Fibroblast of skin of scalp (primary cell): ENCODE results near the gene LPCAT1.
"Not testable (repeated sequence)": the region's sequence is repeated elsewhere in the genome, so short reads cannot be mapped to it uniquely, and the experiment has no call there.

Source experiments
- DNase-seq: peaks from one replicate; pipeline ENCODE4 v3.0.0-alpha.2; 2013

Gene LPCAT1

DNA sequence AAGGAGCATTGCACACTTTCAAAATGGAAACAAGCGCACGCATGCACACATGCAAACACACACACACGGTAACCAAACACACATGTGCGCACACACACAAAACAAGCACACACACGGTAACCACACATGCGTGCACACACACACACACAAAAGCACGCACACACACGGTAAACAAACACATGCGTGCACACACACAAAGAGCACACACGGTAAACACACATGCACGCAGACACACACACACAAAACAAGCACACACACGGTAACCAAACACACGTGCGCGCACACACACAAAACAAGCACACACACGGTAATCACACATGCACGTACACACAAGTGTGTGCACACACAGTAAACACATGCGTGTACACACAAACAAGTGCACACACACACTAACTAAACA, 59.2 kb downstream of the LPCAT1 start:
- DNase-seq: no peak

DNA sequence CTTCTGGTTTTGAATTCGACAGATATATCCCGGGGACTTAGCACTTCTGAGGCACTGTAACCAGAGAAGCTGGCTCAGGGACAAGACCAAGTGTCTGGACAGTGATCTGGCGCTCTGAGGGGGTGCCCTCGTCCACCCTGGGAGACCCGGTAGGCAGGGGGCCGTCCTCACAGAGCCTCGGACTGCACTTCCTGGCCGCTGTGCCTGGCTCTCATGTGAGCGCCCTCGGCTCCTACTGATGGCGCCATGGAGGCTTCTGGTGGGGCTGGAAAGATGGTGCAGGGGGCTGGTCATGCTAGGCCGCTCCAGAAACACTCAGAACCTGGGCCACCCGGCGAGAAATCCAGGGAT, 59.7 kb downstream of the LPCAT1 start:
- no peak for DNase-seq

DNA sequence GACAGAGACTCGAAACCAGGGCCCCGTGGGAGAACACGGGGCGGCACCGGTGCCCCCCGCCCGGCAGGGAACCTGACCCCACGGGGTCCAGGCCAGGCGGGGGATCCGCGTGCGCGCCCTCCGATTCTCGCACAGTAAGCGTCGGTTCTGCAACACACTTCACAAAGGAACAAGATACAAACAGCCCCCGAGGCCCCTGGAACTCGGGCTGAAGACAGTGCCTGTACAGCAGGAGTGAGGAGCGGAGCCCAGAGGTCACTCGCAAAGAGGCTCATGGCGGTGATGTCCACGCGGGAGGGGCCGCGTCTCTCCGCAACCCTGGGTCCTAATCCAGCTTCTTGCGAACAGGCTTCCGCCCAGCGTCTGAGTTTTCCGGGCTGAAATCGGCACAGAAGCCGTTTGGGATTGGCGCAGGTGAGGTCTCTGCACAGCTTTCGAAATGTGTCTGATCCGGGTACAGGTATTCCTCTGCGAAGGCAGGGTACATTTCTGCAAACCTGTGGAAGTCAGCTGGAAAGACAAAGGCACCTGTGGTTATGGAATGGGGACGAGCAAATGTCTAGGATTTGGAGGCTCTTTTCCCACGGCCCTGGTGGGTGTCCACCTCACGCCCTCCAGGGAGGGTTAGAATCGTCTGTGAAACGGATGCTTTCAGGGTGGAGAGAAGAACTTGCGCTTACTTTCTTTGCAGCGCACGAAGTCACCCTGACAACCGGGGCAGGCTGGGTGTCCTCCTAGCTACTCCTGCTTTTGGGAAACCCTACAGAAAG, 60.2 kb downstream of the LPCAT1 start:
- DNase-seq: no peak

DNA sequence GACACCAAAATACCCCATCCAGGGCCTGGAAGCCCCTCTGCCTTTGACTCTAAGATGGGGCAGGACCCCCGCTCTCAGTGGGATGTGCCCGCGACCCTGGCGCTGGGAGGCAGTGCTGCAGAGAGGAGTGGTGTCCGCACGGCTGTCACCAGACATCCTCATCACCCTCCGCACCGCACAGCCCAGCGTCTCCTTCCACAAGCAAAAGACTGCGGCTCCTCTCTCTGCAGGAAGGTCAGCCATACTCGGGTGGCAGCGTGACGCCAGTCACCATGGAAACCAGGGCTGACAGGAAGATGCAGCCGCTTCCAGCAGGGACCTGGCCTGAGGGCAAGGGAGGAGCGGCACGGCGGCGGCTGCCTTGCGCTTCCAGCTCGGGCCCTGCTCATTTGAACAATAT, 61.4 kb downstream of the LPCAT1 start:
- no peak for DNase-seq

DNA sequence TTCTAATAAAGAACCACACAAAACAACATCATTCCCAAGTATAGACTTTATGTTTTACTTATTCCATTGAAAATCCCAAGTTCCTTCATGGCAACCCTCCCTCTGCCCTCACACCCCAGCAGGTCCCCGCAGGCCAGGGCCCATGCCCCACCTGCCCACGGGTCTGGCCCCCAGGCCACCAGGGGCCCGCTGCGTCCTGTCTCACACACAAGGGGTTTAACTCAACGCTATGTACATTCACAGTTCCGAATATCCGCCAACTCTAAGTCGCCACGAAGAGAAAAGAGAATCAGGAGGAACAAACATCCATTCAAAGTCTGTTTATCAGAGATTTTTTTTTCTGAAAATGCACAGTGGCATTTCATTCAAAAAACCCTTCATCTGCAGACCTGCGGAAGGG, 62.4 kb downstream of the LPCAT1 start:
- DNase-seq: no peak

DNA sequence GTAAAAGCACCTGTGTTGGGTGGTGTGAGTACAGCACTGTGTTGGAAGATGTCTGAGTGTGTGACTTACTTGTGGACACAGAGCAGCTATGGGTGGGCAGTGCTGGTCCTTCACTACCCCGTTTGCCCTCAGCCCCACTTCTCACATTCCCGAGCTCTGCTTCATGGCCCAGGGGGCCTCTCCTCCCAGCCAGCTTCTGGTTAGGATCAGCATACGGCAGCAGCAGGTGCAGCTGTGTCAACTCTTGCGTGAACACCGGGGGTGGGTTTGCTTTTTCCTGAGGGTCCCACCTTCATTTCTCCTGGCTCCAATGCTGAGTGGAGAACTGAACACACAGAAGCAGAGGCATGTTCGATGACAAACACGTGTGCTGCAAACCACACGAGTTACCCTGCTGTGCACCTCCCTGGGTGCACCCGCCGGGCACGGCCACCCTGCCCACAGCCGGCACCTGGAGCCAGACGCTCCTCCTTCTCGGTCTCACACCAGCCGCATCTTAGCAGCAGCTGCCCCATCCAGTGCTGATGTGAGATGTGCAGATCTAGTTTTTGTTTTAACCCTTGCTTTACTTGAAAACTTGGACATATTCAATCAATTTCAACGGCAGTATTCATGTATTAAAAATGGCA, 63.6 kb downstream of the LPCAT1 start:
- DNase-seq: no peak

DNA sequence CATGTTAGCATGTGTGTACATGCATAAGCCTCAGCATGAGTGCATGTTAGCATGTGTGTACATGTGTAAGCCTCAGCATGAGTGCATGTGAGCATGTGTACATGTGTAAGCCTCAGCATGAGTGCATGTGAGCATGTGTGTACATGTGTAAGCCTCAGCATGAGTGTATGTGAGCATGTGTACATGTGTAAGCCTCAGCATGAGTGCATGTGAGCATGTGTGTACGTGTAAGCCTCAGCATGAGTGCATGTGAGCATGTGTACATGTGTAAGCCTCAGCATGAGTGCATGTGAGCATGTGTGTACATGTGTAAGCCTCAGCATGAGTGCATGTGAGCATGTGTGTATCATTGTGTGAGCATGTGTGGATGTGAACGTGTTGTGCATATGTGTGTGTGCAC, 64.3 kb downstream of the LPCAT1 start:
- DNase-seq: not testable (repeated sequence)

DNA sequence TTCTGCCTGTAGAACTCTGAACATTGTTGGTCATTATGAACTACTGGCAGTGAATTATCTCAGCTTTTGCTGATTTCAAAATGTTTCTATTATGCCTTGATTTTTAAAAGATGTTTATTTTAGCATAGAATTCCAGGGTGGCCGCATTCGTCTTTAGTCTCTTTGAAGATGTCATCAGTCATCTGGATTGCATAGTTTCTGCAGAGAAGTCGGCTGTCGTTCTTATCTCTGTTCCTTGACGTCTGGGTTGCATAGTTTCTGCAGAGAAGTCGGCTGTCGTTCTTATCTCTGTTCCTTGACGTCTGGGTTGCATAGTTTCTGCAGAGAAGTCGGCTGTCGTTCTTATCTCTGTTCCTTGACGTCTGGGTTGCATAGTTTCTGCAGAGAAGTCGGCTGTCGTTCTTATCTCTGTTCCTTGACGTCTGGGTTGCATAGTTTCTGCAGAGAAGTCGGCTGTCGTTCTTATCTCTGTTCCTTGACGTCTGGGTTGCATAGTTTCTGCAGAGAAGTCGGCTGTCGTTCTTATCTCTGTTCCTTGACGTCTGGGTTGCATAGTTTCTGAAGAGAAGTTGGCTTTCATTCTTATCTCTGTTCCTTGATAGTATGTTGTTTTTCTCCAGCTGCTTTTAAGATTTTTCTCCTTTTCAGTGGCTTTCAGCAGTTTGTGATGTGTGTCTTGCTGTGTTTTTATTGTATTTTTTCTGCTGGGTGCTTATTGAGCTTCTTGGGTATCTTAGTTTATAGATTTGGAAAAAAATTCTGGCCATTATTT, 67.5 kb downstream of the LPCAT1 start:
- not testable (repeated sequence) for DNase-seq

DNA sequence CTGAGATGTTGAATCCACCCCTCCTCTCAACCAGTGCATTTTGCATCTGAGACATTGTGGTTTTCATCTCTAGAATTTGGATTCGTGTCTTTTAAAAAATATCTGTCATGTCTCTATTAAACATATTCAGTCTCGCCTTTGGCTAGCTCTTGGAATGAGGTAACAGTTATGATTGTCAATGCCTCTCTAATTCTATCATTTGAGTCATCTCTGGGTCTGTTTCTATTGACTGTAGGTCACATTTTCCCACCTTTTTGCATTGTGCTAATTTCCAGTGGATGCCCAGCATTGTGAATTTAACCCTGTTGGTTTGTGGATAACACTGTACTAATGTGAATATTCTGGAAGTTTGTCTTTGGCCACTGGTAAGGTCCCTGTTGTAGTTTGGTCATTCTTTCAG, 70.1 kb downstream of the LPCAT1 start:
- DNase-seq: no peak

DNA sequence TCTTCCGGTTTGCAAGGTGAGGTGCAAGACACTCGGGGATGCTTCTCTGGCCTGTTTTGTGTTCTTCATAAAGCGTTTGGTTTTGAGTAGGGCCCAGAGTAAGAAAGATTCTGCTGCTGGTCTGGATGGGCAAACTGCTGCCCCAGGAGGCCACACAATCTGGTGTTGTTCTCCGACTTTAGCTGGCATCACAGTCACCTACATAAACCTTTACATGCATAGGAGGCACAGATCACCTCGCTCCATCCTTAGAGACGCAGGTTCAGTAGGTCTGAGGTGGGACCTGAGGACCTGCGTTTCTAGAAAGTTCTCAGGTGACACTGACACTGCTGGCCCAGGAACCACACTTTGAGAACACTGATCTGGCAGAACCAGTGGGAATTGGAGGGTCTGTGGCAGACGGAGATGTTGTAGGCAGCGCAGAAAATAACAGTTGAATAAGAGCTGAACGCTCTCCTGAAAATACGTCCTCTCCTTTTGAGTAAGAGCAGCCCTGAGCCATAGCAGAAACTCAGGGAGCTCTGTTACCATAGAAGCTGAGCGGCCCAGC, 74.6 kb downstream of the LPCAT1 start:
- no peak for DNase-seq

DNA sequence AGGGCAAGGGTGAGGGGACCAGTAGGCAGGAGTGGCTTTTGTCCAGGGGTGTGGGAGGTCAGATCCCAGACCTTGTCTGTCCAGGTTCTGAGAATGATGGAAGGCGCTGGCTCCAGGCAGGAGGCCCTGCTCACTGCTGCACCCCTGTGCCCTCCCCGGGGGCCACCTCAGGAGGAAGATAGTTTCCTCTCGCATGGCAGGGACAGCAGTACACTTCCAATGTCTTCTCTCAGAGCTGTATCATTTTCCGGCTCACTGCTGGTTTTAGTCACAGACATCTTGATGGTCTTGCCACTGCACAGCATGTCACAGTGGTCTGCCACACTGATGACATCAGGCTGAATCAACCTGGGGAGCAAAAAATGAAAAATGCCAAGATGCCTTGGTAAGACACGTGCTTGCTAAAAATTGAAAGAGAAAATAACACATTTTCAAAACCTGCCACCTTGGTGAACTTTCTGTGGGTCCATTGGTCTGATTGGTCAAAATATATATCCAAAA, 75.2 kb downstream of the LPCAT1 start:
- DNase-seq: no peak

DNA sequence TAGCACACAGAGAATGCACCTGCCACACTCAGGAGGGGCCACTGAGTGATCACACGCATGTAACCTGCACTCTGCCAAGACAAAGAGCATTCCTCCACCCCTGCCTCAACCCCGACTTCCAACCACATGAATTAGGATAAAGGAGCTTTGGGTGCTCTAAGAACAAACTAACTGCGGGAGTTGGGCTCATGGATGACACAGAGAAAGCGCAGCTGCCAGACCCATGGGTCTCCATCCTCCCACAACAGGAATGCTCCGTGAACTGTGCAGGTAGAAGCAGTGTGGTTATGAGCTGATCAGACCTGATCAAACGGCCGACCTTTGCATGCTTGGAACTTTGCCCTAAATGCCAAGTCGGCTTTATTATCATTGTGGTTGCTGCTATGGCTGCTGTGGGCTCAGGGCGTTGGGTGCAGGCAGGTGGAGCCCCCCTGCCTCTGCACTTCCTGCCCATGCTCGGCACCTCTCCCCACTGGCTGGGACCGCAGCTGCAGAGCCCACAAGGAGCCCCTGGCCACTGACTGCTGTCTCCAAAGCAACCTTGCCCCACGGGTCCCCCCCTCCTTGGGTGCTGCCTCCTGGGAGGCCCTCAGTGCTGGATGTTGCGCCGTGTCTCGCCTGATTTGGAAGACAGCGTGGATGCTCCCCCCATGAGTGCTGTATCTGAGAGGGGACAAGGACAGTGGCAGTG, 75.9 kb downstream of the LPCAT1 start:
- DNase-seq: no peak

DNA sequence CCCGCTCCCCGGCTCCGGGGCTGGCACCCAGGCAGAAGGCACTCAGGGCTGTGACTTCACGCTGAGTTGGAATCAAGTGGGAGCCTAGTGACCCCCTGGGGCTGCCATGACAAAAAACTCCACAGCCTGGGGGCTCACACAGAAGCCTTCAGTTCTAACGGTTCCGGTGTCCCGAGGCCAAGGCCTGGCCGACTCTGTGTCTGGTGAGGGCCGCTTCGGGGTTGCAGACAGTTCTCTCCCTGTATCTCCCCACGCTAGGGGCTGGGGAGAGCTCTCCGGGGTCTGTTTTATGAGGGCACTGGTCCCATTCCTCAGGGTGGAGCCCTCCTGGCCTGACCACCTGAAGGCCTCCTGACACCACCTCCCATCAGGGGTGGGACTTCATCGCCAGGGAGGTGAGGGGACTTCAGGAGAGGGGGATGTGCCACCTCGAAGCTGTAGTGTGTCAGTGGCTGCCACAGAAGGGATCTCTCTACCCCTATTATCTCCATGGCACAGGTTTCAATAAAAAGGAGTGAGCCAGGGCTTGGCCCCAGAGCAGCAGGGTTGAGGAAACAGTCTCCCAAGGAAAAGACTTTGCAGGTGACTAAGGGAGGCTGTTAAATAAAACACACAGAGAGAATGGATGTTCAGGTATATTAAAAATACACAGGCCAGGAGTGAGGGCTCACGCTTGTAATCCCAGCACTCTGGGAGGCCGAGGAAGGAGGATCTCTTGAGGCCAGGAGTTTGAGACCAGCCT, 77.0 kb downstream of the LPCAT1 start:
- DNase-seq: no peak

DNA sequence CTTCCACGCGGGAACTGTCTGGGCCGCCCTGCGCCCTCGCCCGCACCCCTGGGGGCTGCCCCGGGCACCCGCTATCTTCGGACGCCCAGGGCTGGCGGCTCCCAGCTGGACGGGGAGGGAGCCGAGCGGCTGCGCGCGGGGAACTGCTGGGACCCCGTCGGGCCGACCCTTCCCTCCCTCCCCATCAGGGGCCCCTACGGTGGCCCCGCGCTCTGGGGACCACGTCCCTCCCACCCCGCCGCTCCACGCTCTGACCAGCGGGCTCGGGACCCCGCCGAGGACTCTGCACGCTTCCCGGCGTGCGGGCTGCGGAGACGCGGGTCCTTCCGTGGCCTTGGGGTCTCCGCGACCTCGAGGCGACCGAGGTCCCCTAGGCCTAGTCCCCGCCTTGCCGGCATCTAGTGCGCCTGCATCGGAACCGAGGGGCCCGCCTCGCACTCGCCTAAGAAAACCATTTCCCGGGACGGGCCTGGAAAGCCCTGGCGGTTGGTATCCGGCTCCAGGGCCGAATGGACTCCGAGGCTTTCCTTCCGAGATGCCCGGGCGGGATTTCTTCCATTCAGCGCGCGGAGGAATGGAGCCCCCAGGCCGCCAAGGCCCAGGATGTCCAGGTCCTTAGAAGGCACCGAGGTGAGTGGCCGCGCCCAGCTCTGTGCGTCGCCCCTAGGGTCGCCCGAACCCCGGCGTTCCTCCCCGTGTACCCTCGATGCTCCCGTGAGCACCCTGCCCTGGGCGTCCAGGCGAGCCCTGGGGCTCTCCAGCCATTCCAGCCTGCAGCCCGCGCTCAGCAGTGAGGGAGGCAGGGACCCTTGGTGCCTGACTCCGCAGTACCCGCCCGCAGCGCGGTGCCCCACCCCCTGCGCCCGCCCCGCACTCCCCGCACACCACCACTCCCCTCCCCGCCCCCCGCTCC, 77.8 kb downstream of the LPCAT1 start:
- no peak for DNase-seq

DNA sequence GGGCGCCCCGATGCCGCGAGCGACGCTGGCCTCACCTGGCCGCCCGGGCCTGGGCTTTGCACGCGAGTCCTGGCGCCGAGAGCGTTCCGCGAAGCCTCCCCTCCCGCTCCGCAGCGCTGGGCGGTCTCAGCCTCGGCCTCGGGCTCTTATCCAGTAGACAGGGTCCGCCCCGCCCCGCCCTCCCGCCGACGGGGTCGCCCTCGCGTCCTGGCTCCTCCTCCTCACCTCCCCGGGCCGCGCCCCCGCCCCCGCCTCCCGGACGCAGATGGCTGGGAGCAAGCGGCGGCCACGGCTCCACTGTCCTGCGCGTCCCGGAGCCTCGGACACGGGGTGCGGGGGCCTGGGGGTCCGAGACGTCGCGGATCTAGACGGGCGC, 78.5 kb downstream of the LPCAT1 start, which contains the start of gene SLC6A3:
SLC6A3 (minus strand) TSS at position 128 of the 376 bp plus-strand sequence. CDS start 2,243 bp downstream, outside the sequence.
- DNase-seq: no peak

DNA sequence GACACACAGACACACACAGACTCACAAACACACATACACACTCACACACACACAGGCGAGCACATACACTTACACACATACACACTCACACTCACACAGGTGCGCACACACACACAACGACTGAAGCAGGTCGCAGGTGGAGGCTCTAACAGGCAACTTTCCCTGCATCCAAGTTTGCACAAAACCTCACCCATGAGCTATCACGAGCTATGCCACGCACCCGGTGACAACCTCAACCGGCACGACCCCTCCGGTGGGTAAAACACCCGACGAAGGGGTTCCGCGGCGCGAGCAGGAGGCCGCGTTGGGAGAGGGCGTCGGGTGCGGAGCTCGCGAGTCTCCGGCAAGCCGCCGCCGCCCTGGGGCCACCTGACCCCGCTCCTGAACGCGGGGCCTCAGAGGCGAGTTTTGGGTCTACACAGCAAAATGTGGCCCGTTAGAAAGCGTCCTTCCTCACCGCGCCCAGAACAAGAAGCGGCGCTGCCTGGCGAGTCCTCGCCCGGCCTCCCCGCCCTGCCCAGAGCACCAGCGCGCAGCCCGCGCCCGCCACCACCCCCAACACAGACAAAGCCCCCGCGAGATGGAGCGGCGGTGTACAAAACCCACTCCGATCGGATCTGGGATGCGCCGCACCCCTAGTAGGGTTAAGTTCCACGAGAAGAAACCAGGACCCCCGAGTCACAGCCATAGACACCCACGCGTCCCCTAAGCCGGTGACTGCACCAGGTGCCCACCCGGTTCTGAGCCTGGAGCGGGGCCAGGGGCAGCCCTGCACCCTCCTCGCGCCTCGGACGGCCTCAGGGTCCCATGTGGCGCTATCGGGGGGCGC, 79.2 kb downstream of the LPCAT1 start:
- DNase-seq: no peak

DNA sequence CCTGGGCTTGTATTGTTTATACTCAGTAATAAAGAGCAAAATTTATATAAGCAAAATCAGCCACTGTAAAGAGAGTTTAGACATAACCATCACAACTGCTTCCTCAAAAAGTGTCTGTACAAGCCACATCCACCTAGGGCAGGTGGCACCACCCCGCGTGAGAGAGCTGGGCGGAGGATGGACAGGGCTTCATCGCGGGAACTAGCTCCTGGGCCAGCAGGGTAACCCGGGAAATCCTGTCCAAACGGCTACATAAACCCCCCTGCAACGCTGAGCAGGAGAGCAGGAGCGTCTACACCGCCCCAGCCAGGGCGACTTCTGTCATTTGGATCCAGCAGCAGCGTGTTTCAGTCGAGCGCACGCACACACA, 79.8 kb downstream of the LPCAT1 start:
- DNase-seq: no peak

DNA sequence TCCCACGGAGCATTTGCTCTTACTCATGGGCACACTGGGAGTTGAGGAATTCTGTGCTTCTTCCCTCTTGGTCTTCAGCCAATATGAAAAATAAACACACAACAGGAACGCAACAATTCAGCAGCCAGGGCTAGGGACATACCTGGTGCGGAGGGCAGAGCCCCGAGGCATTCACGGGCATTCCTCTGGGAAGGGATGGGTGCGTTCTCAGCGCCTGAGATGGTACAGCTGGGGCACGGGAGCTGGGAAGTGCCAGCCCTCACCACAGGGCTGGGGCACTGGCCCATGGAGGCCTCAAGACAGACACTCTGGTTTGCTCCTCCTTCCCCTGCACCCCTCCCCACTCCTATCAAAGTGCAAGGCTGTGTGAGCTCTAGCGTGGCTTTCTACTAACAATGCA, 80.6 kb downstream of the LPCAT1 start:
- no peak for DNase-seq

DNA sequence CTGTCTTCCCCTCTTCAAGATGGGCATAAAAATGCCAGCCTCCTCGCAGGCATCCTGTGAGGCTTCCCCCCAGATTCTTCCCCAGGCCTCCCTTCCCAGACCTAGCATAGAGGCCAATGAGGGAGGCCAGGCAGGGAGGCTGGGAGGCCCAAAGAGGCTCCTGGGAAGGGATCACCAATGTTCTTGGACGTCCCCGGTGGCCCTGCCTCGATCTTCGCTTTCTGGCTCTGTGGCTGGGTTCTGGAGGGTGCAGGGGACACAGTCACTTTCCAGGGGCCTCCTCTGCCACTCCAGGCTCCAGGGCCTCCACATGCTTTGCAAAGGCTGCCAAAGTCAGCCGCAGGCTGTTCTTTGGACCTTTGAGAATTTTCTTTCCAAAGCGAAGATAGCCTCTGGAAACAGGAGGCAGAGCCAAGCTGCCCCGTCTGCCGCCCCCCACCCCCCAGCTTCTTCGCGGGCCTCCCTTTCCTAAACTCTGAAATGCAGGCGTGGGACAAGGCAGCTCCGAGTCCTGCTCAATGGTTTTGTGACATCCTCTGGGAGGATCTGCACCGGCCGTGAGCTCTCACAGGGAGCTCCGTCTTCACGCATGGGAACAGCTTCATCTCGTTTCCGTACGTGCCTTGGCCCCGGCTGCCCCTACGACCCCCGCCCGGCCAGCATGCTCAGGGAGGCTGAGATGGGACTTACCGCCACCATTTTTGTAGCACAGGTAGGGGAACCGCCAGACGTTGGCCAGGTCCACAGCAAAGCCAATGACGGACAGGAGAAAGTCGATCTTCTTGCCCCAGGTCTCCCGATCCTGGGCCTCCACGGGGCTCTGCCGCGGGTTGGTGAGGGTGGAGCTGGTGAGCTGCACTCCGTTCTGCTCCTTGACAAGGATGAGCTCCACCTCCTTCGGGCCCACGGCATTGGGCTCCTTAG, 81.3 kb downstream of the LPCAT1 start:
- no peak for DNase-seq
